IPS-NIHi7 (cell line): ENCODE measurements around the gene YPEL2.

Experiments
- DNase-seq: peaks from one replicate; pipeline ENCODE4 v3.0.0; 2012; ENCODE audit warnings: mixed read lengths; ENCODE audit errors: extremely low spot score

Gene YPEL2

GRCh38 chr17:59357219-59357697, 25.8 kb downstream of the YPEL2 start:
- no peak for DNase-seq

GRCh38 chr17:59357929-59358328, 26.5 kb downstream of the YPEL2 start:
- no peak for DNase-seq

- DNase-seq, result no peak
These were observed 29.9 kb downstream of the YPEL2 start for GRCh38 chr17:59361386-59361785.

- no peak for DNase-seq
These were observed 30.7 kb downstream of the YPEL2 start for GRCh38 chr17:59361916-59362810.

GRCh38 chr17:59362811-59363205, 31.4 kb downstream of the YPEL2 start:
- no peak for DNase-seq

- no peak for DNase-seq
These were observed 34.0 kb downstream of the YPEL2 start for GRCh38 chr17:59365383-59365981.

- peak; percentile 90 for DNase-seq
These were observed 34.7 kb downstream of the YPEL2 start for GRCh38 chr17:59366040-59366757.

GRCh38 chr17:59366773-59367656, 35.6 kb downstream of the YPEL2 start:
- no peak for DNase-seq

GRCh38 chr17:59367657-59368045, 36.2 kb downstream of the YPEL2 start:
- no peak for DNase-seq

- DNase-seq, result no peak
These were observed 36.9 kb downstream of the YPEL2 start for GRCh38 chr17:59368218-59368857.

GRCh38 chr17:59369031-59369975, 37.8 kb downstream of the YPEL2 start:
- DNase-seq, result no peak

GRCh38 chr17:59370593-59371299, 39.3 kb downstream of the YPEL2 start:
- DNase-seq, result no peak

GRCh38 chr17:59371416-59372100, 40.1 kb downstream of the YPEL2 start:
- no peak for DNase-seq

GRCh38 chr17:59372138-59372751, 40.8 kb downstream of the YPEL2 start:
- DNase-seq, result no peak

- no peak for DNase-seq
These were observed 42.5 kb downstream of the YPEL2 start for GRCh38 chr17:59373882-59374495.

- DNase-seq, result no peak
These were observed 43.2 kb downstream of the YPEL2 start for GRCh38 chr17:59374612-59375011.

- DNase-seq, result no peak
These were observed 44.4 kb downstream of the YPEL2 start for GRCh38 chr17:59375857-59376256.

- no peak for DNase-seq
These were observed 45.1 kb downstream of the YPEL2 start for GRCh38 chr17:59376506-59376905.
